Inflammatory macrophage treated with lipopolysaccharide for 1 hour (primary cell): ENCODE results near the gene C10orf105.

Experiments used
- DNase-seq, 2 donors: peaks; one replicate each; pipeline ENCODE4 v3.0.0-alpha.2; 2020 to 2022

The C10orf105 gene

DNA sequence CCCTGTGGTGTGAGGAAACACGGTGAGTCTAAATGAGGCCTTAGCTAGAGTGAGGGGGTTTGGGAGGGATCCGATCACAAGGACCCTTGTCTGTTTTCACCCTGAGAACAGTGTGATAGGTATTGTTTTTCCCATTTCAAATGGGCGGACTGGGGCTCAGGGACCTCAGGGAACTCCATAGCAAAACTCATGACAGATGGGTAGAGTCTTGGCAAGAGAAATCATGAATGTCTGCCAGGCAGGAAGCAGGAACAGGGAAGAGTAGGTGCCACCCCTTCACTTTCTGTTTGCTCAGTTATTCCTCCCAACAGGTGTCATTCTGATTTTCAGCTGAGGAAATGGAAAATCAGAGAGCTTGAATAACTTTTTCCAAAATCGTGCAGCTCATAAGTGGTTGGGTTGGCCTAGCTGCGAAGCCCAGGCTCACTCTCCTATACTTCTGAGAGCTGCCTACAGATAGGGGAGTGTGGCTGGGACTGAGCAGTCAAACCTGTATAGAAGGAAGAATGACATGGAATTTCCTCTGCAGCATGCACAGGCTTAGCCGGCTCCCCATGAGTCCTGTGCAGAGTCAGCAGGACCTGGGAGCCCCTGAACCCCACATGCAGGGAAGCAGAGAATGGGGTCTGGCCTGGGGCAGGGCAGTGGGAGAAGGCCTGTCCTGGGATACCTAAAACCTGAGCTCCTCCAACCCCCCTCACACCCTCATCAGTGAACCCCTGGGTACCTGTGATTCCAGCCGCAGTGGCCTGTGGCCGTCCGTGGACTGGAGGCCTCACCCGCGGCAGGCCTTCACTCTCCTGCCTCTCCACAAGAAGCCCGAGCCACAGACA is 17.6 kb upstream of the C10orf105 start:
- DNase-seq: no peak

DNA sequence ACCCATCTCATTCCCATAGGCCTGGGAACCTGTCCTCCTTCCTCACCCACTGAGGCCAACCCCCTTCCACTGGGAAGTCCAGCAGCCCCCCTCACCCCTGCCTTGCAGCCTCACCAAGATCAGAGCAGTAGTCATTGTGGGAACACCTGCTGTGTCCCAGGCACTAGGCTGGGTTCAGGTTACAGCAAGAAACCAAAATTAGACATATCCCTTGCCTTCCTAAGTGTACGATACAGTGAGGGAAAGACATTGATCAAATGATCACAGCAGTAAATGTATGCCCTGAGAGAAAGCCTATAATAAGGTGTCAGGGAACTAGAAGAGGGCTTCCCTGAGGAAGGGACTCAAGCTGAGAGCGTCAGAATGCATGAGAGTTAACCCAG is 17.0 kb upstream of the C10orf105 start:
- DNase-seq: no peak

- DNase-seq: no peak
Measured at GRCh38 chr10:71735709-71736569, 16.4 kb upstream of the C10orf105 start.

DNA sequence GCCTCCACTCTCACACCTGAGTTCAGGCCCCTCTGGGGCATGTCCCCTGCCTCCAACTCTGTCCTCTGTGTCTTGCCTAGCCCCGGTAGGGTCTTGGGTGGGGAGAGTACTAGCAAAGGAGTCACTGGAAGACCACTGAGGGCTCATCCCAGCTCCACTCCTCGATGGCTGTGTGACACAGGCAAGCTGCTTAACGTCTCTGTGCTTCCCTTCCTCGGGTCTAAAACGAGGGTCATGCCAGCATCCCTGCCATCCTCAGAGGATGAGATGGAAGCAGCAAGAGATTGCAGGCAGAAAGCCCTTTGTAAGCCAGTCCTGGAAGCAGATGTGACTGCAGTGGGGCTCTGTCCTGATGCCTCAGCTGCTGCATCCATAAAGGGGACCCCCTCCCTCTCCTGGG is 15.2 kb upstream of the C10orf105 start:
- DNase-seq: no peak

- no peak for DNase-seq
Measured at GRCh38 chr10:71731791-71732190, 12.2 kb upstream of the C10orf105 start.

GRCh38 chr10:71729161-71729636 is 9.6 kb upstream of the C10orf105 start:
- peak; percentile 80 to 81 for DNase-seq

DNA sequence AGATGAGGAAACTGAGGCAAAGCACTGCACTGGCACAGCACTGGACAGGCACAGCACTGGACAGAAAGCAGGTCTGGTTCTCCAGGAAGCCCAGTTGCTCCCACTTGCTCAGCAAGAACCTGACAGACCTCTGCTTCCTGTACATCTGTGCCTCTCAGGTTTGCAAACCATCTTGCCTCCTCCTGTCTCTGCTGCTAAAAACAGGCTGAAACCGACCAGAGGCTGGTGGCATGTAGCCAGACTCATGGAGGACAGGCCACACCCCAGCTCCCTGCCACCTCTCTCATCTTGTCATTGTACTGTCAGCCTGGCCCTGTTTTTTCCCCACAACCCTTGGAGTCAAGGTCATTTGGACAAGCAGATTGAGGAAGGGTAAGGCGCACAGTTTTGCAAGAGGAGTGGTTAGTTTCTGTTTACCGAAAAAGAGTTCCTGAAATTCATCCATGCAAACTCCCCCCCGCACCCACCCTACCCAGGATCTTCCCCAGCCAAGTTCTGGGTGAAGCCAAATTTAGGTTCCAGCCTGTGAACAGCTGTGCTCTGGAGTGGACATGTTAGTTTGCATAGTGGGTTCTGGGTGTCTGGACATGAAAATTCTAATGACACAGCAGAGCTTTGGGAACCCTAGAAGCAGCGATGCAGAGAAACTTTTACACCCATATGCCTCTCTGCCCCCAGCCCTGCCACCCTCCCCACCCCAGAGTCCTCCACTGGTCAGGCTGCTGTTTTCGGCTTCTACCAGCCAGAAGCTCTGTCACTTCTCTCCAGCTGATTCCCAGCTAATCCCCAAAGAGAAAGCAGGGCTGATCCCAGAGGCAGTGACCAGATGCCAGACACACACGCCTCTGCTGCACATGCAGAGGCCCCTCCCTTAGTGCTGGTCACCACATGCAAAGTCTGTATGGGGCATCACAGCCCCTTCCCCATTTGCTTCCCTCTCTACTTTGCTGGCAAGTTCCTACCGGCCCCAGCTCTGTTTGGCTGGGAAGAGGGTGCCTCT is 8.5 kb upstream of the C10orf105 start:
- DNase-seq: peak; percentile 62 to 88

DNA sequence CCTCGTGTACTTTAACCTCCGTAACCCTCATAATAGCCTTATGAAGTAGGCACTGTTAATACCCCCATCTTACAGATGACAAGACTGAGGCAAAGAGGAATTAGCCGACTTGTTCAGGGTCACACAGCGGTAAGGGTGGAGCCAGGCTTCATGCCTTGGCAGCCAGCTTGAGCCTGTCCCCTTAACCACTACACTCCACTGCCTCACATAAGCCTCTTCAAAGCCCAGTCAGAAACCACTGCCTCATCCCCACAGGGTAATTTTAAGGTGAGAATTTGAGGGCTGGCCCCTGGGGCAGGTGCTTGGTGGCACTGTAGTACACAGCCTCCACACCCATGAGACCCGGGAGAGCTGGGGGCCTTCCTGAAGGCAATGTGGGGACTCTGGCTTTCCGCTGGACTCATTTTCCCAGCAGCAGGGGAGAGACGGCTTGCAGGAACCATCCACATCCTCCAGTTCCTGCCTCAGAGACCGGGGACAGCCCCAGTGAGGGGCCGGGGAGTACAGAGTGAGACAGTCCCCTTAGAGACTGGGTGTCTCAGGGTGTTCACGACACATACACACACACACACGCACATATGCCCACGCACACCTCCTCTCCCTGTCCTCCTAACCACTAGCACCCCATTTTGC is 7.6 kb upstream of the C10orf105 start:
- peak in 1 of 2 donors; percentile 69 for DNase-seq

DNA sequence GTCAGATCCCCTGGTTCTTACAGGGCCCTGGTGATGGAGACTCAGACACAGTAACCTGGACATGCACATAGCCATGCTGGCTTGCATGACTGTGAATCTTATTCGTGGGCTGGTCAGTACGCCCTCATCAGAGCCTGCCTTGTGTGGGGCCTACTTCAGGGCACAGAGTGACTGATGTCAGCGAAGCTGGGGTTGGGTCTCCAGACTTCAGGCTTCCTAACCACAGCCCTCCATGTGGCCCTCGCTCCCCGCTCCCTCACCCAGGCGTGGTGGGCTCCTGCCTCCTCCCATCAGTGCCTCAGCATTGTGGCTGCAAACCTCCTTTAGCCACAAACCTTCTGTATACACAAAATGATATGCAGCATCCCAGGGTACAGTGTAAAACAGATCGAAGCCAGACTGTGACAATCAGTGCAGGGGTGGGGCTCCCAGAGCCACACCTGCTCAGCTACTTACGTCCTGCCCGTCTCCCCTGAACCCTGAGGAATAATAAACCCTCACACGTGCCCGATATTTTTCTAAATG is 7.1 kb upstream of the C10orf105 start:
- DNase-seq: no peak

GRCh38 chr10:71725998-71726579 is 6.5 kb upstream of the C10orf105 start:
- DNase-seq: peak; percentile 53 to 56

GRCh38 chr10:71725249-71725648 is 5.7 kb upstream of the C10orf105 start:
- DNase-seq: no peak

- no peak for DNase-seq
Measured at GRCh38 chr10:71724539-71724938, 5.0 kb upstream of the C10orf105 start.

DNA sequence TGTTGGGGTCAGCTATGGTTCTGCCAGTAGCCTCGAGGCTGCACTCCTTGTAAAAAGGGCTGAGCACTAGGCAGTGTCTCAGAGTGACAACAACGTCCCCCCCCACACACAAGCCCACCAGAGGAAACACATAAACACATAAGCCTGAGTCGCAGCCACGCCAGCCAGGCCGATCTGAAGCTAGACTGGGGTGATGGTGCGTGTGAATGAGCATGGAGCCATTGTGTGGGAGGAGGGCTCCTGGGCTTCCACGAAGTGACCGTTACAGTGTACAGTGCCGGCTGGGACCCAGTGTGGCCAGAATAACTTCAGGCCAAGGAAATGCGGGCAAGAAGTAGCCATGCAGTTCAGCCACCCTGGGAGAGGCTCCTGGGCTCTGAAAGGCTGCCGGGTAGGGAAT is 3.7 kb upstream of the C10orf105 start:
- DNase-seq: no peak

GRCh38 chr10:71722849-71723248 is 3.3 kb upstream of the C10orf105 start:
- DNase-seq: no peak

- no peak for DNase-seq
Measured at GRCh38 chr10:71721313-71721712, 1.7 kb upstream of the C10orf105 start.

DNA sequence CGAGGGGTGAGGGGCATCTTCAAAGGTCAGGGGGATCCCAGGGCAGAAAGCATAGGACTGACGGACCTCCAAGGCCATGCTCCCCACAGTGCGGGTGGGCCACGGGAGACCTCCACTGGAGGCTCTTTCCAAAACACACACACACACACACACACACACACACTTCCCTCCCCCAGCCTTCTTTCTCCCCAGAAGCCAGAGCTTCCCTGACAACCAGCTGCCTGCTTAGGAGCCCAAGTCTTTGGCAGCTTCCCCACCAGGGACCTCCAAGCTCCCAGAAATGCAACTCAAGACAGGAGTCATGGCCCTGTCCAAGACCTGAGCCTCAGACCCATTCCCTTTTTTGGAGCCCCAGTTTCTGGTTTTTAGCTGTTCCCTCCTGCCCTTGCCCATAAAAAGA is 710 bp upstream of the C10orf105 start:
- no peak for DNase-seq

DNA sequence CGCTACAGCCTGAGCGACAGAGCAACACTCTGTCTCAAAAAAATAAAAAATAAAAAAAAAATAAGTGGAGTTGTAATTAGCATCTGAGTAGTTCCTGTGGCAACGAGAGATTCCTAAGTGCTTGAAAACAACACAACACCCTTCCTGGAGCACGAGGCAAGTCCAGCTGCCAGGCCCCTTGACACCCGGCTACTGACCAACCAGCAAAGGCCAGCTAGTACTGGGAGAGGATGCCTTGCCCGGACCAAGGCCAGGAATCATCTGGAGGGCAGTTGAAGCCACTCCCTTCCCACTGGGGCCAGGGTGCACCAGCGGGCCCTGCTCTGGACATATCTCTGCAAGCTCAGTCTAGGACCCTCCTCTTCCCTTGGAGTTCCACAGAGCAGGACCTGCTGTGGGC is 536 bp downstream of the C10orf105 start:
- DNase-seq: no peak

- DNase-seq: no peak
Measured at GRCh38 chr10:71718165-71718698, 1.3 kb downstream of the C10orf105 start.

DNA sequence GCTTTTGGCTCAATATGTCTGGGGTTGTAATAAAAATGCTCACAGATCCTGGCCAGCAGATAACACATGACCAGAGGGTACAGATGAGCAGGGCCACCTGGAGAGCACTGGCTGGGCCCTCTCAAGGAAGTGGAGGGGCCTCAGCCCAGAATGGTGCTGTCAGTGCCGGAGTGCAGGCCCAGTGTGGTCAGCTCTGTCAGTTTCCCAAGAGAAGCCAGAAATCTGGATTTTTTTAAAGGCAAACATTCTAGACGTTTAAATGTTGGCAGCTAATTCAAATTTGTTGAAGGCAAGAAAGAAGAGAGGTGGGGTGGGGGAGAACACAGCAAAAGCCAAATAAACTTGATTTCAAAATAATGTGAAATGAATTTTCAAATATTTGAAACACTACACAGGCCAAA is 2.0 kb downstream of the C10orf105 start:
- no peak for DNase-seq

DNA sequence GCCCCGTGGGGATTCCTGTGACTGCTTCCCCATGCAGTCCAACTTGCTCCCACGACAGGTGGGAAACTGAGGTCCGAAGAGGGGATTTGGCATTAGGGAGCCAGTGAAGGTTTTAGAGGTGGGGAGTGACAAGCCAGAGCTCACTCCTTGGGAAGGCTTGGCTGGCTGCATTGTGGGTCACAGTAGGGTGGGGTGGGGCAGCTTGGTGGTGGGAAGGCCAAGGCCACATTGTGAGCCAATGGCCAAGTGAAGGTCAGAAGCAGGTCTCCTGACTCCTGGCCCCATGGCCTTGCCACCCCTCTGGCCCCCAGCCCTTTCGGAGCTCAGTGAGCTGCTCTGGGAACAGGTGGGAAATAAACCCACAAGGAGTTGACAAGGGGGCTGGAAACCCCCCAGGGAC is 2.5 kb downstream of the C10orf105 start:
- no peak for DNase-seq

GRCh38 chr10:71716426-71716825 is 3.2 kb downstream of the C10orf105 start:
- DNase-seq: no peak
